HPDE6-E6E7 (cell line): ENCODE results near the gene PDE9A.

ENCODE experiments used
- DNase-seq: peaks from one replicate; pipeline ENCODE4 v3.0.0; 2011; ENCODE audit warnings: missing footprints; ENCODE audit errors: extremely low spot score

Gene PDE9A

GRCh38 chr21:42672699-42673458 lies 19.5 kb downstream of the PDE9A start:
- DNase-seq: peak; percentile 65

GRCh38 chr21:42673633-42674328 lies 20.4 kb downstream of the PDE9A start:
- DNase-seq: no peak

- no peak for DNase-seq
Observed at GRCh38 chr21:42674351-42674940, 21.0 kb downstream of the PDE9A start.

GRCh38 chr21:42675403-42675802 lies 22.0 kb downstream of the PDE9A start:
- no peak for DNase-seq

- no peak for DNase-seq
Observed at GRCh38 chr21:42676808-42677207, 23.4 kb downstream of the PDE9A start.

GRCh38 chr21:42677339-42678321 lies 24.2 kb downstream of the PDE9A start:
- no peak for DNase-seq

GRCh38 chr21:42678618-42679295 lies 25.3 kb downstream of the PDE9A start:
- DNase-seq: no peak

GRCh38 chr21:42679319-42680057 lies 26.1 kb downstream of the PDE9A start:
- DNase-seq: no peak

- DNase-seq: no peak
Observed at GRCh38 chr21:42680058-42680330, 26.6 kb downstream of the PDE9A start.

GRCh38 chr21:42680429-42680828 lies 27.0 kb downstream of the PDE9A start:
- no peak for DNase-seq

- no peak for DNase-seq
Observed at GRCh38 chr21:42681296-42682206, 28.1 kb downstream of the PDE9A start.

- DNase-seq: no peak
Observed at GRCh38 chr21:42682661-42683210, 29.3 kb downstream of the PDE9A start.

GRCh38 chr21:42683371-42684108 lies 30.1 kb downstream of the PDE9A start:
- no peak for DNase-seq

GRCh38 chr21:42684109-42684916 lies 30.9 kb downstream of the PDE9A start:
- peak; percentile 36 for DNase-seq

GRCh38 chr21:42685036-42685435 lies 31.6 kb downstream of the PDE9A start:
- DNase-seq: no peak

GRCh38 chr21:42685954-42686500 lies 32.6 kb downstream of the PDE9A start:
- DNase-seq: no peak

GRCh38 chr21:42687796-42688195 lies 34.4 kb downstream of the PDE9A start:
- no peak for DNase-seq
